H1 (cell line): Measurements from ENCODE around the gene PCCA. TPM values are rescaled to one million over a fixed set of nuclear protein-coding genes. Genes with fewer than 3 reads are reported as not detected.

Experiments
- CHD7 ChIP-seq: fragments of 300-600 bp; sonication (generic); IDR thresholded peaks from 2 replicates; pipeline ENCODE4 v1.7.1; 2012; ENCODE audit warnings: low read length, moderate library complexity, mild to moderate bottlenecking, inconsistent platforms; ENCODE audit not compliant: insufficient replicate concordance
- NRF1 ChIP-seq: IDR thresholded peaks from 2 replicates; pipeline ENCODE4 v1.6.1; 2011; ENCODE audit warnings: mild to moderate bottlenecking, low read depth, low read length, improper control_type of control experiment
- PHF8 ChIP-seq: fragments of 200-600 bp; sonication (generic); conservative IDR thresholded peaks from 2 replicates; pipeline ENCODE4 v1.7.1; 2012; ENCODE audit warnings: low read depth, mild to moderate bottlenecking, inconsistent platforms, low read length, moderate library complexity
- SP2 ChIP-seq: IDR thresholded peaks from 2 replicates; pipeline ENCODE4 v1.6.1; 2012; ENCODE audit warnings: mild to moderate bottlenecking, low read length, inconsistent platforms
- SRF ChIP-seq: IDR thresholded peaks from 2 replicates; pipeline ENCODE4 v1.6.1; 2011; ENCODE audit warnings: mild to moderate bottlenecking, low read depth, low read length, moderate library complexity
- USF2 ChIP-seq: IDR thresholded peaks from 2 replicates; pipeline ENCODE4 v1.6.1; 2011; ENCODE audit warnings: low read length, improper control_type of control experiment
- polyA plus RNA-seq, 7 experiments: library from polyadenylated mRNA; depleted of rRNA in 3 of 7; stranded (reverse) in 5 of 7; unstranded in 2 of 7; fragments of >200 nt in 5 of 7; fragments of 200-250 nt in 2 of 7; gene quantifications; 1 replicate in 5 of 7; 2 replicates in 1 of 7; 4 replicates in 1 of 7; pipeline versions ENCODE4 v1.2.1 to v1.2.3, GENCODE V29; 2011 to 2013; ENCODE audit warnings: missing spikeins in 2 of 7, mixed read lengths in 2 of 7
- total RNA-seq: library from RNA; stranded (reverse); fragmentation: NEBNext Ultra II Directional; extraction: Animal tissue kit (Norgen Biotek cat#: 25700); gene quantifications from 2 replicates; pipeline ENCODE4 v1.2.1, GENCODE V29; 2021

The PCCA gene
- total and polyA plus RNA-seq, 2 of the 8 experiments (the other 6 are each of a cell fraction or from before 2014, with no cell fraction given): 18.4 to 49.8 TPM

- no peak for TF ChIP-seq CHD7
- no peak for TF ChIP-seq NRF1
- TF ChIP-seq SP2: no peak
- TF ChIP-seq SRF: no peak
- no peak for TF ChIP-seq USF2
- TF ChIP-seq PHF8: no peak
- TF ChIP-seq, all 59 proteins: peak for 0
Measured at GRCh38 chr13:100244431-100244830, 155.5 kb downstream of the PCCA start (continued).
